VCaP (cell line): Measurements from ENCODE around the gene DOK6.

Experiments used
- H3K27ac ChIP-seq: fragments of 450-650 bp; 2 replicates; pipeline ENCODE4 v1.5.1; 2017
- TF ChIP-seq, protein P1 (sequence below): fragments of 450-650 bp; conservative IDR thresholded peaks from 2 replicates; pipeline ENCODE4 v1.5.1; 2017; ENCODE audit warnings: mild to moderate bottlenecking, moderate library complexity

Gene DOK6

DNA sequence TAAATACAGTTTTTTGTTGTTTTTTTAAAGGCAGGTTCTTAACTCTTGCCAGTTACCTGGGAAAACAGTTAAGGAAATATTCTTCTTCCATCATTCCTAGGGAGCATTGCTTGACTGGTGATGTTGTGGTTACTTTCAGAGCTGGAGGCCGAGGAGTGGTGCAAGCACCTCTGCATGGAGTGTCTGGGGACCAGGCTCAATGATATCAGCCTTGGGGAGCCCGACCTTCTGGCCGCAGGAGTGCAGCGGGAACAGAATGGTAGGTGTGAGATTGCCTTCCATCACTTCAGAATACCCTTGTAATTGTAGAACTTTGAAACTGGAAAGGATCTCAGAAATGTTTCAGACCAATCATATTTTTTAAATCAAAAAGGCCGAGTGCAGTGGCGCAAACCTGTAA is 276.9 kb downstream of the DOK6 start:
- TF ChIP-seq, protein P1, sequence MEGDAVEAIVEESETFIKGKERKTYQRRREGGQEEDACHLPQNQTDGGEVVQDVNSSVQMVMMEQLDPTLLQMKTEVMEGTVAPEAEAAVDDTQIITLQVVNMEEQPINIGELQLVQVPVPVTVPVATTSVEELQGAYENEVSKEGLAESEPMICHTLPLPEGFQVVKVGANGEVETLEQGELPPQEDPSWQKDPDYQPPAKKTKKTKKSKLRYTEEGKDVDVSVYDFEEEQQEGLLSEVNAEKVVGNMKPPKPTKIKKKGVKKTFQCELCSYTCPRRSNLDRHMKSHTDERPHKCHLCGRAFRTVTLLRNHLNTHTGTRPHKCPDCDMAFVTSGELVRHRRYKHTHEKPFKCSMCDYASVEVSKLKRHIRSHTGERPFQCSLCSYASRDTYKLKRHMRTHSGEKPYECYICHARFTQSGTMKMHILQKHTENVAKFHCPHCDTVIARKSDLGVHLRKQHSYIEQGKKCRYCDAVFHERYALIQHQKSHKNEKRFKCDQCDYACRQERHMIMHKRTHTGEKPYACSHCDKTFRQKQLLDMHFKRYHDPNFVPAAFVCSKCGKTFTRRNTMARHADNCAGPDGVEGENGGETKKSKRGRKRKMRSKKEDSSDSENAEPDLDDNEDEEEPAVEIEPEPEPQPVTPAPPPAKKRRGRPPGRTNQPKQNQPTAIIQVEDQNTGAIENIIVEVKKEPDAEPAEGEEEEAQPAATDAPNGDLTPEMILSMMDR = no peak
- no peak overlapping the region for H3K27ac ChIP-seq

DNA sequence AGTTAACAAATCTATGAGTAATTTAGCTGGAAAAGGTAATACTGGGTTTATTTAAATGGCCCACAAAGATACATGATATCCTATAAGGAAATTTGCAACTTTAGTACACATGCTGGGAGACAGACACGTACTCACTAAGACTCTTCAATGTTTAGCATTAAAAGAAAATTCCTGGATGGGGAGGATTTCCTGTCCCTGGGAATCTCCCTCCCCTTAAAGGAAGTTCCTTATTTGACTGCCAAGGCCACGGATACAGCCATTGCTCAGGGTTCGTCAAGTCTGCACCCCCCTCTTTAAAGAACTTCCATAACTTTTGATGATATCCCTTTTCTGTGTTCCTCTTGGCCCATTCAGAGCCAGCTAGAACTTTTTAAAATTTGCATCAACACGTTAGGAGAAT is 279.4 kb downstream of the DOK6 start:
- no peak overlapping the region for H3K27ac ChIP-seq
- TF ChIP-seq, protein P1 = no peak

DNA sequence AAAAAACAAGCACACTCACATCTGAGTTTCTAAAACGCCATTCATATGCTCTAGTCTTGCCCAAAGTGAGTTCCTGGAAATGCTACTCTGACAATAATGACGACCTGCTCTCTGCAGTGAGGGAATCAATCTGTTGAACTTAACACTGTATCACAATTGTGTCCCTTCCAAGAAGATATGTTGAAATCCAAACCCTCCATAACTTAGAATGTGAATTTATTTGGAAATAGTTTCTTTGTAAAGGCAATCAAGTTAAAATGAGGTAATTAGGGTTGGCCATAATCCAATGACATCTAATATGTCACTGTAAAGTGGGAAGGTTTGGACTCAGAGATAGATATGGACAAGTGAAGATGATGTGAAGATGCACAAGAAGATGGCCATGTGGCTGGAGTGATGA is 282.5 kb downstream of the DOK6 start:
- H3K27ac ChIP-seq = no peak overlapping the region

DNA sequence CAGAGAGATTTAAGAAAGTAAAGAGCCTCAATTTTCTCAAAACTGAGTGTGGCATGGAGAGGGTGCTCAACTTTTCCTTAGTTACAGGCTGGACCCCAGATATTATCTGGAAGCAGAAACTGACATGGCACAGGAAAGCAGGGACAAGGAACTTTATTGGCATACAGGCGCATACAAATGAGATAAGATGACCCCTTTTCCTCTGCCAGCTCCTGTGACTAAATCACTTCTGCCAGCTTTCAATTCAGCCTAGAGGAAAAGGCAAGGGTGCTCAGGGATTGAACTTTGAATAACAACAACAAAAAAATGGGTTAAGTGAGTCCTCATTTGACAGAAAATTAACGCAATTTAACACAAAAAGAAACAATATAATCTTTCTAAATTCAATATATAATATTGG is 284.1 kb downstream of the DOK6 start:
- TF ChIP-seq, protein P1 = no peak
- H3K27ac ChIP-seq = no peak overlapping the region

More for the DNA sequence above, 282.5 kb downstream of the DOK6 start:
- TF ChIP-seq, protein P1 = no peak

DNA sequence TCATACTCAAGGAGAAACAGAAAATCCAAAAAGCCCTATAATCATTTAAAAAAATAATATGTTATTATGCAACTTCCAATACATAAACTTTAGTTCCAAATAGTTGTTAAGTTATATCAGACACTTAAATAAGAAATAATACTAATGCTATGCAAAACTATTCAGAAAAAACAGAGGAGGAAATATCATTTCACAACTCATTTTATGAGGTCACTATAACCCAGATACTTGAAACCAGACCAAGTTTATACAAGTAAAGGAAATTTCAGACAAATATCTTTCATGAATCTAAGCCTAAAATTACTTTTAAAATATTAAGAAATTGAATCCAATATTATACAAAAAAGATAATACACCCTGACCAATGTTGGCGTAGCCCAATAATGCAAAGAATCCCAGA is 286.2 kb downstream of the DOK6 start:
- TF ChIP-seq, protein P1 = no peak

DNA sequence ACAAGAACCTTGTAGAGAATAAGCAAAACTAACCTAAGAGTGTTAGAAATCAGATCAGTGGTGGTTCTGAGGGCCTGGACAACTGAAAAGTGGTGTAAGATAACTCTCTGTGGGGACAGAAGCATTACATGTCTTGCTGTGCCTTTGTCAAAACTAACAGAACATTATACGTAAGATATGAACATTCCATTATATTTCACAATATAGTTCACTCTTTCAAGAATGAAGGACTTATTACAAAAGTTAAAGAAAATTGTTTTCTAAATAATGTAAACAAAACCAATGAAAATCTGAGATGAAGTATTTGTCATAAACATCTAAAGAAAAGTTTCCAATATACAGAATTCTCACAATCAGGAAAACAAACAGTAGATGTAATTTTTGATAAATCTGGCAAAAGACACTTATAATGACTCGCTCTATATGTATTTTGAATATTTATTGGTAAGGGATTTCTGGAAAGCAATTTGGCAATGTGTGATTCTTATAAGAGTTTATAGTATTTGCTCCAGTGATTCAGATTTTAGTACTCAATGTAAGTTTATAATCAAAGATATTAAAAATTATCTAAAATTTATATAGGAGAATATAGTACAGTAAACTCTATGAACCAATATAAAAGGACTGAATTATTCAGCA is 288.6 kb downstream of the DOK6 start:
- no peak overlapping the region for H3K27ac ChIP-seq
- TF ChIP-seq, protein P1 = no peak

More for the DNA sequence above, 286.2 kb downstream of the DOK6 start:
- H3K27ac ChIP-seq = no peak overlapping the region

DNA sequence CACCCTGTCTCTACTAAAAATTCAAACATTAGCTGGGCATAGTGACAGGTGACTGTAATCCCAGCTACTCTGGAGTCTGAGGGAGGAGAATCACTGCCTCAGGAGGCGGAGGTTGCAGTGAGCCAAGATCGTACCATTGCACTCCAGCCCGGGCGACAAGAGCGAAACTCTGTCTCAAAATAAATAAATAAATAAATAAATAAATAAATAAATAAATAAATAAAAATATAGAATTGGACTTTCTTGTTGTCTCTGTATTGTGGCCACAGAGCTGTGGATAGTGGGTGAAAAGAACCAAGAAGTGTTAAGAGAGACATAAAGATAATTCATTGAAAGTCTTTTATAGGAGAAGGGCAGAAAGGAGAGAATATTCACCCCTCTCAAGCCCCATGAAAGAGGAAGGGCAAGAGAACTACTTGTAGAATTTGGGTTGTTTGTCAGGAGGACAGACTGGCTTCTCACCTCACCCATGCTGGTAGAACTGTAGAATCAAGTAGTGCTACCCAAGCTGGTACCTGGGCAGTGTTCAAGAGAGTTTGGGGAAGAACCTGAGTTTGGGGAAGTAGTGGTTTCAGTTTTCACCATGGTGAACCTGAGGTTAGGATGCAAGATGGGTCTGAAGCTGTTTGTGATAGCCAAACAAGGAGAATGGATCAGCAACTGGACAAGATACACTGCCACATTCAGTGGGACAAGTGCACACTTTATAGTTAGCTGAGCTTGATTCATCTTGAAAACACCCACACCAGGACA is 290.5 kb downstream of the DOK6 start:
- no peak overlapping the region for H3K27ac ChIP-seq
- TF ChIP-seq, protein P1 = no peak
